Activated CD4-positive, alpha-beta T cell treated with anti-CD3 and anti-CD28 coated beads, Interleukin-2, amount 50 U/mL, for 16 hours (primary cell): ENCODE results near the gene RCAN1.

ENCODE experiments used
- DNase-seq: peaks from one replicate; pipeline ENCODE4 v3.0.0-alpha.2; 2020

Gene RCAN1

GRCh38 chr21:34598931-34599400 lies 15.9 kb downstream of the RCAN1 start:
- no peak for DNase-seq

DNA sequence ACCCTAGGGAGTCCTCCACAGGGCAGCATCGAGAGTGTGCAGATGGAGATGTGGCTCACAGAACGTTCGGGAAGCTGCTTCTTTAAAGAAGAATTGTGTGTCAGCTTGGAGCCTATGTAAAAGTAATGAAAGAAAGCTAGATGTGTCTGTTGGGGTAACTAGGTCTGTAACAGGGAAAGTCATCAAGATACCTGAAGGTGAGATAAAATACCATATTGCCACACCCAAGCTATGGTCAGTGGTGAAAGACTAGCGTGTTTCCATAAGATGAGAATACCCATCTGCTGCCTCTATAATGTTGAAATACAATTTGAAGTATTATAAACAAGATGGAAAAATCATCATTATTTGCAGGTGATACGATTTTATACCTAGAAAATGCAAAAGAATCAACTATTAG lies 17.5 kb downstream of the RCAN1 start:
- DNase-seq = no peak

GRCh38 chr21:34596561-34597271 lies 18.2 kb downstream of the RCAN1 start:
- DNase-seq = no peak

GRCh38 chr21:34595457-34595856 lies 19.5 kb downstream of the RCAN1 start:
- no peak for DNase-seq

GRCh38 chr21:34594566-34595234 lies 20.2 kb downstream of the RCAN1 start:
- DNase-seq = no peak

DNA sequence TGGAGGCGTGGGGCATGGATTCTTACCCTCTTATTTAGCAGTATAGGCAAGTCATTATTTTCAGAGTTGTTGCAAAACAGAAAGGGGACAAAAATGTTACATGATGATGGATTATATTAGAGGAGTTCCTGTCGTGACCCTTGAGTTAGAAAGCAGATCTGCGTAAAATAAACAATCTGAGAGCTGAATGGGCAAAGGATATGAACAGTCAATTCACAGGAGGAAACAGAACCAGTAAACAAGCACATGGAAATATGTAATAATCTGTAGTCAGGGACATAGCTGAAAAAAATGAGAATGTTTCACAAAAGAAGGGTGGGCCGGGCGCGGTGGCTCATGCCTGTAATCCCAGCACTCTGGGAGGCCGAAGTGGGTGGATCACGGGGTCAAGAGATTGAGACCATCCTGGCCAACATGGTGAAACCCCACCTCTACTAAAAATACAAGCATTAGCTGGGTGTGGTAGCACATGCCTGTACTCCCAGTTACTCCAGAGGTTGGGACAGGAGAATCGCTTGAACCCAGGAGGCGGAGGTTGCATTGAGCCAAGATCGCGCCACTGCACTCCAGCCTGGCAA lies 20.9 kb downstream of the RCAN1 start:
- DNase-seq = no peak

DNA sequence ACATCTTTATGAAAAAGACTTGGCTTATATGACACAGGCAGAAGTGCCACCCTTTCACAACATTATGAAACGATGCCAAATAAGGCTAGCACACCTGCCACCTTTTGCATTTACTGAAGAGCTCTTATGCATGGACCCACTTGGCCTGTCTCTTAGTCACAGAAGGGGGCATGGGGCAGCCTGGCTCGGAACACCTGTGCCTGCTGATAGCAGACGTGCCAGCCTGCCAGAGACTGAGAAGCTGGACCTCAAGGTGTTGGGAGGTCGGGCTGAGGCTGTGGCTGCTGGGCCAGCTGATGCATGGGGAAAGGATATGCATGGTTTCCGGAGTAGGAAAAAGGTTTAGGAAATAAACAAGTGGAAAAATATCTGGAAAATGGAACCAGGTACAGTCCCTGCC lies 21.5 kb downstream of the RCAN1 start:
- no peak for DNase-seq

- DNase-seq = no peak
Measured at GRCh38 chr21:34592120-34592955, 22.6 kb downstream of the RCAN1 start.

DNA sequence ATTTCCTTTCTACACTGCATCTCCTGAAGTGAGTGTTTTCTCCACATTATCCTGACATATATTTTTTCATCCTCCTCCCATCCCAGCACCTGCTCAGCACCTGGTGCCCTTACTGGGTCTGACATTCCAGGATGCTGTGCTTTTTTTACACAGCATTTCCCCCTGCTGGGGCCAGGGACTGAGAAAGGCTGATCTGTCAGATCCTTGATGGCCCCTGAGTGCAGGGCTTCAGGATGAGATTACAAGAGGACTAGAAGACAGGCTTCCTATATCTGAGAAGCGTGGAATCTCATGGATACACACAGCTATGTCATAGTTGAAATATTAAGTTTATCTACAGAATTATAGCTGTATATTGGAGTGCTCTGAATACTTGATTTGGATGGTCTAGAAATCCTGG lies 24.4 kb downstream of the RCAN1 start:
- no peak for DNase-seq

- no peak for DNase-seq
Measured at GRCh38 chr21:34589511-34590282, 25.2 kb downstream of the RCAN1 start.

GRCh38 chr21:34583926-34584563 lies 30.9 kb downstream of the RCAN1 start:
- DNase-seq = peak; percentile 30

DNA sequence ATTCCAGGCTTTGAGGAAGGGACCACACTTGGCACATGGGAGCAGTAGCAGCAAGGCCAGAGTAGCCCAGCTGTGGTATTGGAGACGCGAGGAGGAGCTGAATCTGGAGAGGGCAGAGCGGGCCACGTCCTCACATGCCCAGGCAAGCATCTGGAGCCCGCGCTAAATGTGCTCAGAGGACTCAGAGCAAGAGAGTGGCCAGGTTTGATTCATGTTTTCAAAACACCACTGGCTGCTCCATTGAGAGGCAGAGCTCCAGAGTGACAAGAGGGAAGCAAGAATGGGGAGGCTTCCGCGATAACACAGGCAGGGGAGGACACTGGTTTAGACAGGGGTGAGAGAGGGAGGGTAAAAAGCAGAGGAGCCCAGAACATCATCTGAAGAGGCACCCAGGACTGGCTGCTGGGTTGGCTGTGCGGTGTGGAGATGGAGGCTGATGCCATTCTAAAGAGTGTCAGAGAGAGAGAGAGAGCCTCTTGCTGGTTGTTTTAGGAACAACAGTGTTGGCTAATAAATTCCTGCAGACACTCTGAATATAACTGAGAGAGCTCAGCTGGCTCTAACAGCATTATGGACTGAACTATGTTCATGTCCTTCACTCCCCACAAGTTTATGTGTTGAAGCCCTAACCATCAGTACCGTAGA lies 32.3 kb downstream of the RCAN1 start:
- DNase-seq = peak; percentile 32

- no peak for DNase-seq
Measured at GRCh38 chr21:34580181-34580700, 34.7 kb downstream of the RCAN1 start.

GRCh38 chr21:34579411-34579810 lies 35.5 kb downstream of the RCAN1 start:
- DNase-seq = peak; percentile 27

GRCh38 chr21:34576041-34576511 lies 38.8 kb downstream of the RCAN1 start:
- no peak for DNase-seq

GRCh38 chr21:34574601-34575529 lies 40.0 kb downstream of the RCAN1 start:
- DNase-seq = no peak

DNA sequence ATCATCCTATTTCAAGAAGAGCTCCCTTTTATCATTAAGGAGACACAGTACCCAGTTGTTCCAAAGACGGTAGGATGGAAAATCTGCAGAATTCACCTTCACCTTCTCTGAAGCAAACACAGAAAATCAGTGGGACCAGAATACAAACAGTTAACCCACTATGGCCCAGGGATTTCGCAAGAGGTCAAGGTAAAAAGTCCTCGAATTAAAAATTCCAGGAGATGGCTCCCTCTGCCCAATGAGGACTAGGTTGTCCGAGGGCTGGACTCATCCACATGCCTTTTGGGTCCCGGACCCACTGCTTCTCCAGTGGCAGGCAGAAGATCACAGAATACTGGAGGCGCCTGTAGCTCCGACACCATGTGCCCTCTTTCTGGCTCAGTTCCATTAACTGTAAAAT lies 42.9 kb downstream of the RCAN1 start:
- DNase-seq = no peak

- no peak for DNase-seq
Measured at GRCh38 chr21:34570313-34570712, 44.6 kb downstream of the RCAN1 start.

DNA sequence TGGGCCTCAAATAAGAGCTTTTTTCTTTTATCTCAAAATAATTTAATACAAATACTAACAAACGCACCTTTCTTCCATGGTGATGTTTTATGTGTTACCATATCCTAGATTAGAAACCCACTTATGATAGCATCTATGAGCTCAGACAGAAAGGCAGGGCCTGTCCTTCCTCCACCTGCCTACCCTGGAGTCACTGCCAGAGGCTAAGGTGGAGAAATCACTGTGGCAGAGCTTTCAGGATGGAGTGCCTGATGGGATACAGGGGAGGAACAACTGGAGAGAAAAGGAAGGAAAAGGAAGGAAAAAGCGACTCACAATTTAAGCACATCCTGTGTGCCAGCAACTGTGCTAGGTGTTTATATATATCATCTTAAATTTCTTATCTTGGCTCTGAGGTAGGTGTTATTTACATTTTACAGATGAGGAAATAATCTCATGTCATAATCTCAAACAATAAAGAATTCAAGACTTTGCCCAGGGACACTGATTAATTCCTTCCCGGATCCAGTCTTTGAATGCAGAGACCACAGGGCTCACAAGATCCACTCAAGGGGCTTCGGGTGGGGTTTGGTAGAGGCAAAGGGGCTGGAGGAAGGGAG lies 45.4 kb downstream of the RCAN1 start:
- no peak for DNase-seq
